H1 (cell line): ENCODE measurements around the gene NDRG2. TPM values are rescaled to one million over a fixed set of nuclear protein-coding genes. Genes with fewer than 3 reads are reported as not detected.

Source experiments
- CREB1 ChIP-seq: IDR thresholded peaks from 2 replicates; pipeline ENCODE4 v1.6.1; 2012; ENCODE audit warnings: inconsistent platforms
- RAD21 ChIP-seq, 2 experiments: IDR thresholded peaks in 1 of 2; conservative IDR thresholded peaks in 1 of 2; 2 replicates each; pipeline ENCODE4 v1.6.1; 2011; ENCODE audit warnings: low read depth in 2 of 2, low read length in 2 of 2, improper control_type of control experiment in 1 of 2, inconsistent platforms in 1 of 2, mild to moderate bottlenecking in 1 of 2, moderate library complexity in 1 of 2
- RNF2 ChIP-seq: fragments of 200-900, 300-1000 bp; sonication (generic); IDR thresholded peaks from 2 replicates; pipeline ENCODE4 v1.7.1; 2016; ENCODE audit warnings: borderline replicate concordance, low read depth, mild to moderate bottlenecking, antibody characterized with exemption, low read length; ENCODE audit not compliant: poor library complexity, severe bottlenecking; ENCODE audit errors: missing control alignments
- SP1 ChIP-seq: IDR thresholded peaks from 2 replicates; pipeline ENCODE4 v1.6.1; 2011; ENCODE audit warnings: low read depth, low read length
- SRF ChIP-seq: IDR thresholded peaks from 2 replicates; pipeline ENCODE4 v1.6.1; 2011; ENCODE audit warnings: mild to moderate bottlenecking, low read depth, low read length, moderate library complexity
- TEAD4 ChIP-seq: IDR thresholded peaks from 2 replicates; pipeline ENCODE4 v1.6.1; 2012; ENCODE audit warnings: low read depth, low read length, inconsistent platforms, mixed read lengths
- YY1 ChIP-seq: IDR thresholded peaks from 2 replicates; pipeline ENCODE4 v1.6.1; 2011; ENCODE audit warnings: low read depth, mild to moderate bottlenecking, low read length
- polyA plus RNA-seq, 7 experiments: library from polyadenylated mRNA; depleted of rRNA in 3 of 7; stranded (reverse) in 5 of 7; unstranded in 2 of 7; fragments of >200 nt in 5 of 7; fragments of 200-250 nt in 2 of 7; gene quantifications; 1 replicate in 5 of 7; 2 replicates in 1 of 7; 4 replicates in 1 of 7; pipeline versions ENCODE4 v1.2.1 to v1.2.3, GENCODE V29; 2011 to 2013; ENCODE audit warnings: missing spikeins in 2 of 7, mixed read lengths in 2 of 7
- total RNA-seq: library from RNA; stranded (reverse); fragmentation: NEBNext Ultra II Directional; extraction: Animal tissue kit (Norgen Biotek cat#: 25700); gene quantifications from 2 replicates; pipeline ENCODE4 v1.2.1, GENCODE V29; 2021

NDRG2 gene
- total and polyA plus RNA-seq, 2 of the 8 experiments (the other 6 are each of a cell fraction or from before 2014, with no cell fraction given): 29.9 to 48.6 TPM

DNA sequence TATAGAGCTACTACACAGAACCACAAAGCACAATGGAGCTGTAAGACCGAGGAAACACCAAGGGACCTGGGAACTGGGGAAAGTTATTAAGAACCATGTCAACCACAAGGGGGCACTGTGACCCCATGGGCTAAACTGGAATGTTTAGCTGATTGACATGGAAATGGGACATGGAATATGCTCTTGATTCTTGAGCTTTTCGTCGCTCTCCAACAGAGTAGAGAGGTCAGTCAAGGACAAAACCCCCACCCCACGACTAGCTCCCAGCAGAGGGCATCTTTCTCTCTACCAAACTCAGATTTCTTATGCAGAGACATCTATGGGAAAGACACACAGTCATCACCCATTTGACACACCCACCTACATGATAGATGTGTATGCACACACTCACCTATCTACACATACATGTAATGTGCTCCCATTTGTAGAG is 10.1 kb downstream of the NDRG2 start (continued):
- TF ChIP-seq RNF2 (no peak), SRF (no peak), TEAD4 (peak; percentile 85), RAD21 (IDR thresholded peaks at IDR 0.05 in 1 of 2, conservative IDR thresholded peaks at IDR 0.05 in 1 of 2; ENCODE audit: low read depth in 2 of 2, low read length in 2 of 2) (peak; percentile 98), CREB1 (0 out of 2 replicates have a peak, but pooled peaks have one; percentile 15), YY1 (peak; percentile 44; the same call in 1 of the 2 replicates), SP1 (peak; percentile 68; the same call in 1 of the 2 replicates)
